Activated naive CD4-positive, alpha-beta T cell treated with anti-CD3 and anti-CD28 coated beads, Interleukin-2, amount 50 U/mL, for 72 hours (primary cell): Measurements from ENCODE around the gene SMG6. TPM values are rescaled to one million over a fixed set of nuclear protein-coding genes. Genes with fewer than 3 reads are reported as not detected.

ENCODE experiments used
- ATAC-seq, 2 donors: fragments of 150-1000 bp; cut with Tn5 transposase; 2 replicates each; pipeline ENCODE4 v1.10.0; 2021; ENCODE audit warnings: mild to moderate bottlenecking in 2 of 2, moderate library complexity in 2 of 2
- DNase-seq, 2 donors: peaks; one replicate each; pipeline ENCODE4 v3.0.0; 2021 to 2022; ENCODE audit warnings: low spot score in 2 of 2
- H3K27ac Mint-ChIP-seq, 2 donors: one replicate each; pipeline ENCODE4 v1.8.0; 2022; ENCODE audit warnings: mild to moderate bottlenecking in 2 of 2, mixed read lengths in 2 of 2
- H3K36me3 Mint-ChIP-seq, 2 donors: one replicate each; pipeline ENCODE4 v1.8.0; 2022; ENCODE audit warnings: mixed read lengths in 2 of 2
- H3K9me3 Mint-ChIP-seq, 2 donors: one replicate each; pipeline ENCODE4 v1.8.0; 2022; ENCODE audit warnings: mixed read lengths in 2 of 2
- total RNA-seq, 2 donors: library from RNA; stranded (reverse); gene quantifications; one replicate each; pipeline ENCODE4 v1.2.3, GENCODE V29; 2022

The SMG6 gene
- total RNA-seq, 2 donors from 2014 or later: 40.1 to 45.2 TPM

DNA sequence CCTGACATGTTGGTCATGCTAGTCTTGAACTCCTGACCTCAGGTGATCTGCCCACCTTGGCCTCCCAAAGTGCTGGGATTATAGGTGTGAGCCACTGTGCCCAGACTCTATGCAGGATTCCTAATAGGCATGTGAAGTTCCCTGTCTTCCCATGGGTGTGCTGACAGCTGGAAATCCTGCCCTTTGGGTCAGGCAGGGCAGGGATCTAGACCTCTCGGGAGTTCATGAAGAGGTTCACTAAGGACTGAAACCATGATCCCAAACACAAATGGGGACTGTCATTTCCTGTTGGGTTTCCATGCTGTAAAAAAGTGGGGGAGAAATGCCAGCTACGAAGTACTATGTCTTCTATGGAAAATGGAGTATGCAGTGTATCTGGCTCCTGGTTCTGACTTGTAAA is 196.5 kb downstream of the SMG6 start:
- no peak for ATAC-seq
- Mint-ChIP-seq H3K9me3 (no peaks in the 10 kb centered on the region), H3K27ac (no peak overlapping the region), H3K36me3 (peaks cover 0 to 23% of the 10 kb centered on the region in 2 donors)
- DNase-seq: no peak

DNA sequence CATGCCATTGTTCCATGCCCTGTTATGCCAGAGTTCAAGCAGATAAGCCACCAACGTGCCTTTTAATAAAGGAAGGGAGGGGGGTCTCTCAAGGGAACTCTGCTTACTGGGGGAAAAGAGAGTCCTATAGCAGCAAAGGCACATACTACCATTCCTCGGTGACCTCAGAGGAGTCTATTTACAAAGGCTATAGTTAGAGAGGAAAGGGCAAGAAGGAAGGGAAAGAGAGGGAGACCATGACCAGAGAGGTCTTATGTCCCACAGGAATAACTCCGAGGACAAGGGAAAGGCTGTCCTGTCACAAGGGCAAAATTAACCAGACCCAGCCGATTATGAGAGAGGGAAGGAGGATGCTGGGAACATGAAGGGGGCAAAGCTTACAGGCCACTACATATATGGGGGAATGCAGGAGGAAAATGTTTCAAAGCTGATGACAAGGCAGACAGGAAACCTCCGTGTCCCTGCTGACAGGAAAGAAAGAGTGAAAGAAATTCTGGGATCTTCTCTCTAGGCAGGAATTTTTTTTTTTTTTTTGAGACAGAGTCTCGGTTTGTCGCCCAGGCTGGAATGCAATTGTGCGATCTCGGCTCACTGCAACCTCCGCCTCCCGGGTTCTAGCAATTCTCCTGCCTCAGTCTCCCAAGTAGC is 197.2 kb downstream of the SMG6 start:
- peaks cover 0 to 23% of the 10 kb centered on the region in 2 donors for H3K36me3 Mint-ChIP-seq
- H3K9me3 Mint-ChIP-seq: no peaks in the 10 kb centered on the region
- DNase-seq: no peak
- H3K27ac Mint-ChIP-seq: peak overlapping the region in 1 of 2 donors; percentile 48
- ATAC-seq: no peak

DNA sequence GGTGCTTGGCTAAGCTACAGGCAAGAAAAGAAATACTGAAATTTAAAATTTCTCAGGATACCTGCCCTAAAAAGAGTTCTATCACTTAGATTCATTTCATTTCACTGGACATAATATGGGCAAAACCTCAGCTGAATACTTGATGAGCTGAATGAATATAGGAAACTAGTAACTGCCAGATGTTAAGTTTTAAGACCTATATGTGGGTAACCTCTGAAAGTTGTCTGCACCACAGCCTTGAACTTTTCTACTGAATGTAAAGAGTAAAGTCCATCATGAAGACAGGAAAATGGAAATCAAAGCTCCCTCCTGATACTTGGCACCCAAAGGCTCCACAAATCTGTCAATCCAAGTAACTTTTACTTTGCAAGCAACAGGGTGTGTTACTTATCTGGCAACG is 197.9 kb downstream of the SMG6 start:
- H3K36me3 Mint-ChIP-seq: peaks cover 0 to 23% of the 10 kb centered on the region in 2 donors
- DNase-seq (no peak), ATAC-seq (peak in 1 of 2 donors; percentile 26)
- H3K27ac Mint-ChIP-seq: no peak overlapping the region
- no peaks in the 10 kb centered on the region for H3K9me3 Mint-ChIP-seq

DNA sequence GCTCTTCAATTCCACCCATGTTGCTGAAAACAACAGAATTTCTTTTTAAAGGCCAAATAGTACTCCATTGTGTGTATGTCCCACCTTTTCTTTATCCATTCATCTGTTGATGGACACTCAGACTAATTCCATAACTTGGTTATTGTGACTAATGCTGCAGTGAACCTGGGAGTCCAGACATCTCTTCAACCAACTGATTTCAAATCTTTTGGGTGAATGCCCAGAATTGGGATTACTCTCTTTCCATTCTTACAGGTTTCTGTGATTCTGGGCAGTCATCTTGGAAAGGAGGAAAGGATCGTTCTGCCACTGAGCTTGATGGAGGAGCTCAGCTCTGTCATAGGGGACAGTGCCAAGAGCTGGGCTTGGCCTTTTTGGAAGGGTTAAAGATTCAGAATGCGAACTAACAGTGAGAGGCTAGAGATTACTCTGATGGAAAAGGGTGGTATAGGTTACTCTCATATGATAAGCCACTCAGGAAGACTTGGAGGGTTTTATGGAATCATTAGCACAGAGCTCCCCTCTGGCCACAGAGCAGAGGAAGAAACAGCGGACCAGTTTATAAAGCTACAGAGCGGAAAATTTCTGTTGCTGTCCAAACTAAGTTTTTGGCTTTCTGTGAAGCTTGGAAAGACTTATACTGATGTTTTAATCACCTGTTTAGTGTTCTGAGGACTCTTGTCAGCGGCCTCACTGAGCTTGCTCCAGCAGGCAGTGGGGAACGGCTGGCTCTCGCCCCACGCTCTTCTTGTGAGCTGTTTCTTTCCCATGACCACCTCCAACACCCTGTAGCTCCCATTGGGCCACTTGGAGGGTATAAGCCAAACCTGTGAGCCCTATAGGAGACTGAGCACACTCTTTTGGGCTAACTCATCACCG is 200.4 kb downstream of the SMG6 start:
- ATAC-seq (no peak), DNase-seq (no peak)
- Mint-ChIP-seq H3K9me3 (no peaks in the 10 kb centered on the region), H3K36me3 (peaks cover 0 to 23% of the 10 kb centered on the region in 2 donors), H3K27ac (no peak overlapping the region)

DNA sequence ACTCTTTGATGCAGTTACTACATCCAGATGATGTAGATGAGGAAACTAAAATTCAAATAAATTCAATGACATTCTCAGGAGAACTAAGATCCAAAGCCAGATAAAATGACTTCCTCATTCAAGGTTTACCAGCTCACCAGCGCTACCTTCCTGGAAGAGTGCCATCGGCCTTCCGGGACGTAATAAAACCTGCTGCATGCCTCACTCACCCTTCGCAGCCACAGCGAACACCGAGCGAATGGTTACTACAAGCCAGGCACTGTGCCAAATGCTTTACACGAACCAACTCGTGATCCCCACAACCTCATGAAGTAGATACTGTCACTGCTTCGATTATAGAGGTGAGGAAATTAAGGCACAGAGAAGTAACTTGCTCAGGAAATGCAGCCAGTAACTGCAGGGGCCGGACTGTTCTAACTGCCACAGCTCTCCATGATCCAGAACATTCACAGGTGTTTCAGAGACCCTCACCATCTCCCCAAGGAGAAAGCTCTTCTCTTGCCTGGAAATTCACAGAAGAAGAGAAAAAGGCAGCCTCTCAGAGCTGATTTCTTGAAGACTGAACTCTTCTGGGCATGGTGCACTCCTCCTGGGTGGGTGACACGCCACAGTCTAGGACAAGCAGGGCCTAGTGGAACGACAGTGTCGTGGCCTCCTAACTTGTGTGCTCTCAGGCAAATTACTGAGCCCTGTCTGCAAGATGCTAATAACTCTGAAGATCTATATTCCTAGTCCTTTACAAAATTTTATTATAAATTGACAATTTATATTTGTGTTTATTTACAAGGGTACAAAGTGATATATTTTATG is 201.9 kb downstream of the SMG6 start:
- ATAC-seq: peak; percentile 76 to 89
- H3K27ac Mint-ChIP-seq: peak overlapping the region in 1 of 2 donors; percentile 75
- H3K36me3 Mint-ChIP-seq: peaks cover 0 to 23% of the 10 kb centered on the region in 2 donors
- no peaks in the 10 kb centered on the region for H3K9me3 Mint-ChIP-seq
- peak; percentile 50 to 76 for DNase-seq

DNA sequence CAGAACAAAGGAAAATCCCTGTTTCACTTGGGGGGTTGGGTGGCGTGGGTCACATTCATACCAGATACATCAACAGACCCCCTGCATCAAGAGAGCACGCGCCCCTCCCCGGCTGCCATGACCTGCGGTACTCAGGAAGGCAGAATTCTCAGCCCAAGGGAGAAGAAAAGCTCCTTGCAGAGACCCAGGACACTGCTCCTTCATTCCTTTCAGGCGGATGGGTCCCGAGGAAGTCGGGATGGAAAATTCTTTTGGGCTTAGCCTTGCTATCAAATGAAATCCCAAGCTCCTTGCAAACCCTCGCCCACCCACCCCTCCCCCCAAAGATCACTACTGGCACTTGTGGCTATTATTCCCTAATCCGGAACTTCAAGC is 208.1 kb downstream of the SMG6 start:
- no peak for DNase-seq
- ATAC-seq: no peak
- no peaks in the 10 kb centered on the region for H3K9me3 Mint-ChIP-seq
- no peak overlapping the region for H3K27ac Mint-ChIP-seq
- H3K36me3 Mint-ChIP-seq: no peaks in the 10 kb centered on the region

DNA sequence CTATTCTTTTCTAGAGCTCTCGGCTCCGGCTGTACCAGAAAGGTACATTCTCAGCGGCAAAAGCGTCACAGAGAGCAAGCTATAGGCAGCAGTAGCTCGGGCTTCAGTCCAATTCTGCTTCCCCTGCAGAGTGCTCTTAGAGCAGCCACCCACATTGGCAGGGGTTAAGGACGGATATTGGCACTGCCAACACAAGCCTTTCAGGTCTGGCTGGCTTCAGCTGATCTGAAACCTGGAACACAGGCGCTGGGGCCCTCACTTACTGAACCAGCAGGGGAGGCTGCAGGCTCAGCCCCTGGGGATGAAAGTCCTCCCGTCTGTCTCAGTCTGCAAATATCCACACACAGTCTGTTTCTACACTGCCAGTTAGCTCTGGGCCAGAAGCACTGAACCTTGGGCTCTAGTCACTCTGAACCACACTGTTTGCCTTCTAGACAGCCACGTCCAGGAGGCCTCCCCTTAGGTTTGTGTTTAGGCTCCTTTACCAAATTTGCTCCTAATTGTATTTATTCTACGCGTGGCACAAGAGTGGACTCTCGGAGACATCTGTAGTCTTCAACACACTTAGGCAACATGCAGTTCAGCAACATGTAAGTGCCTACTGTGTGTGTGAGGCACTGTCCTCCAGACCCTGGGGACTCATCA is 208.6 kb downstream of the SMG6 start:
- DNase-seq: no peak
- no peaks in the 10 kb centered on the region for H3K9me3 Mint-ChIP-seq
- H3K27ac Mint-ChIP-seq: no peak overlapping the region
- ATAC-seq: no peak
- no peaks in the 10 kb centered on the region for H3K36me3 Mint-ChIP-seq

DNA sequence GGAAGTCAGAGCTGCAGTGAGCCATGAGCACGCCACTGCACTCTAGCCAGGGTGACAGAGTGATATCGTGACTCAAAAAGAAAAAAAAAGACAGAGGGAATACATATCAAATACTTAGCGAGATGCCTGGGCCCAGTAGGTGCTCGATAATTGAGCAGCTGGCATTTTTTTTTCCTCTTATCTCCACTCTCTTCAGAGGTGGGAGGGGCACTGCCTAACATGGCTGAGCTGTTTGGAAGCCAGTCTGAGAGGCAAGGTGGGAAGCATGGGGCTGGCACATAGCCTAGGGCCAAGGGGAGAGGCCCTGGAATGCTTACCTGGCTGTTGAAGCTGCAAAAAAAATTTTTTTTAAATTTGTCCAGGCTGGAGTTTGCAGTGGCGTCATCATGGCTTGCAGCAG is 210.2 kb downstream of the SMG6 start:
- H3K36me3 Mint-ChIP-seq: no peaks in the 10 kb centered on the region
- ATAC-seq (no peak), DNase-seq (no peak)
- H3K9me3 Mint-ChIP-seq: no peaks in the 10 kb centered on the region
- no peak overlapping the region for H3K27ac Mint-ChIP-seq

DNA sequence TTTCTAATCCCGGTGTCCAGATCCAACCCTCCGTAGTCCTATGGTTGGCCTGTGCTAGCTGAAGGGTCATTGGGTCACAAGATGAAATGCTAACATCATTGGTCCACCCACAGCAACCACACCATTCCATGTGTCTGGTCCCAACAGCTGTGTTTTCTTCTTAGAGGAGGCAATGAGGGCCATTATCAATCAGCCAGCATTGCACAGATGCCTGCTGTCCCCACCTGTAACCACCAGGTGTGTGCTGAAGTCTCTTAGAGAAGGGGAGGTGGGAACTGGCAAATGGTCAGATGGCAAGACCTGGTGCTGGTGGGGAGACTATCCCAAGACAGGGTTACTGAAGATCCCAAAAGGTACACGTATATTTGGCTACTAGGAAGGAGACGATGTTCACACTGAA is 211.3 kb downstream of the SMG6 start:
- peaks cover 0 to under 1% of the 10 kb centered on the region in 2 donors for H3K36me3 Mint-ChIP-seq
- peak overlapping the region; percentile 28 to 41 for H3K27ac Mint-ChIP-seq
- no peaks in the 10 kb centered on the region for H3K9me3 Mint-ChIP-seq
- ATAC-seq: no peak
- DNase-seq: no peak

DNA sequence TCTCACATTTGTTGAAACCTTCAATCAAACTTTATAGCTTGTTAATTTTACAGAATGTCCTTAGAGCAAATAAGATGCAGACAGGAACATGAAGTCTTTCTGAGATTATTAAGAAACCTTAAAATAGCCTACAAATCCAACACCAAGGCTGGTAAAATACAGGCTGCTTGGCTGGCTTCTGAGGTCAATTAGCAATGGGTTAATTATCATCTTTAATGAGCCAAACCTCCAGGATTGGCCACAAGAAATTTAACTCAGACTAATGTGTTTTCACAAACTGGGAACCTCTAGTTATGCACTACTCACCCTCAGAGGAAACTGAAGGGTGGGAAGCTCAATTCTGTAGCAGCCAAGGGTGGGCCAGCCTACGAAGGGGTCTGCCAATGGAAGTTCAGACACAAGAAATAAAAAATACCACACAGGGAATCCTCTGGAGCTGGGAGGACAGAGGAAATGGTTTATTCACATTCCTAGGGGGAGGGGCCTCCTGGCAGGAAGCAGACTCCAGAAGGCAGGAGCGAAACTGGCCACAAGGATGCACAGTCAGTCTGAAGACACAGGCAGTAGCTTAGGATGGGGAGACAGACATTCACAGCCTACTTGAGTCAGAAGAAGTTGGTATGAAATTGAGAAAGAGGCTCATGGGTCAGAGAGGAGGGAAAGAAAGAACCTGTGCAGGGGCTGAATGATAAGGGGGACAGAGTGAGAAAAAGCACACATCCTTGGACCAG is 212.6 kb downstream of the SMG6 start:
- DNase-seq (no peak), ATAC-seq (no peak)
- Mint-ChIP-seq H3K27ac (peak overlapping the region; percentile 77 to 90), H3K36me3 (peaks cover 0 to 7% of the 10 kb centered on the region in 2 donors), H3K9me3 (no peaks in the 10 kb centered on the region)

DNA sequence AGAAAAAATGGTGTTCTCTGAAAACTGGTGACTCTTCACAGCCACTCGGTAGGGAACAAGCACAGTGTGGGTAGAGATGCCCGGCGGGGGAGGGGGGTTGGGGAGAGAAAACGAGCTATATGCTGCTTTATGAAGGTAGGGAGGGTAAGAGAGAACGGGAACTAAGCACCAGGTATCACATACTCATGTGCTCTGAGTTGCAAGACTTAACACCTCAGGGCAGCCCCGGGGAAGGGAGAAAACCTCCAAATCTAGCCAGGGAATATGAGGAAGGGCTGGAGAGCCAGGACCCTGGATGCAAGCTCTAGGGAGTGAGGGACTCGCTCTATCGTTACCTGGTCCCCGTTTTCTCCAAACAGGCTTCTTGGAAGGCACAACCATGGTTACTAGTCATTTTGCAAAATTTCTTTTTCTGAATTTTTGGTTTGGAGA is 213.4 kb downstream of the SMG6 start:
- peak overlapping the region; percentile 90 to 97 for H3K27ac Mint-ChIP-seq
- H3K36me3 Mint-ChIP-seq: peaks cover 0 to 7% of the 10 kb centered on the region in 2 donors
- H3K9me3 Mint-ChIP-seq: no peaks in the 10 kb centered on the region
- ATAC-seq (peak; percentile 3), DNase-seq (no peak)

DNA sequence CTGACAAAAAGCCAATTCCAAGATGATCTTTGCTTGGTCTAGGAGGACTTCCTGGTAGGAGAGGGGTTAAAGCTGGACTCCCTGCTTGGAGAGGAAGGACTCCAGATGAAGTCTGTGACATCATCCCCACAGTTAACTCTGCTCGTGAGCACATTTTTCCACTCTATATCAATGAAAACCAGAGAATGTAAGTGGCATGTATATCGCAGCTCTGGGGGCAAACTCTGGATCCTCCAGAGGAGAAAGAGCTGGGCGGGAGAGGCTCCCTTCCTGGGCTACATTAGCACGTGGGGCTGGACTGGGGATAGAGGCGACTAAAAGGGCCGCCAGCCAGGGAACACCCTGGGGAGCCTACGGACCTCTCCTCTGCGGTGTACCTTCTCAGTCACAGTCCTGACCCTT is 214.6 kb downstream of the SMG6 start:
- ATAC-seq: peak; percentile 15 to 32
- H3K27ac Mint-ChIP-seq: peak overlapping the region; percentile 89 to 90
- H3K36me3 Mint-ChIP-seq: peaks cover 0 to 13% of the 10 kb centered on the region in 2 donors
- H3K9me3 Mint-ChIP-seq: no peaks in the 10 kb centered on the region
- no peak for DNase-seq

DNA sequence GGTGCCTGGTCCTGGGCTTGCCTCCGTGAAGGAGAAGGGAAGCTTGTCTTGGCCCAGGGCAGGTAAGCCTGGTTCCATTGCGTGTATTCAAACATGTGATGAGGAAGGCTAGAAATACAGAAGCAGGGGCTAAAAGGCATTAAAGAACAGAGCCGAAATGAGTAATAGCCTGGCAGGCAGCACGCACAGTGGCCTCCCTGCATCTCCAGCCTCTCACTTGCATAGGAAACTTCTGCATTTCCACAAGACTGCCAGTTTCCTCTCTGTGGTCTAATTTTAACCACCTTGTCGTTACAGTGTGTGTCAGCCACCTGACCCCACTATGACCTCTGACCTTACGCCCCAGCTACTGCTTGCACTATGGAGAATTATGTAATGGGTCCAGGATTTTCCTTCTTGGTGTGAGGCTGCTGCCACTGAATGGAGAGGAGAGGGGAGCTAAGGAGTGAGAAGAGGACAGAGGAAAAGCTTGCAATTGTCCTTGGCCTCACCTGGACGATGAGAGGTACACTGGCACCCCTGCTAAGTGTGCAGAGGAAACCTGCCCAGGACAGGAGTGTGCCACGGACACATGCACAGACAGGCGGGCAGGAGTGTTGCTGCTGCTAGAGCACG is 215.9 kb downstream of the SMG6 start:
- ATAC-seq (peak; percentile 68 to 71), DNase-seq (peak; percentile 49 to 73)
- Mint-ChIP-seq H3K27ac (peak overlapping the region; percentile 33 to 82), H3K9me3 (no peaks in the 10 kb centered on the region), H3K36me3 (peaks cover 5 to 18% of the 10 kb centered on the region in 2 donors)

DNA sequence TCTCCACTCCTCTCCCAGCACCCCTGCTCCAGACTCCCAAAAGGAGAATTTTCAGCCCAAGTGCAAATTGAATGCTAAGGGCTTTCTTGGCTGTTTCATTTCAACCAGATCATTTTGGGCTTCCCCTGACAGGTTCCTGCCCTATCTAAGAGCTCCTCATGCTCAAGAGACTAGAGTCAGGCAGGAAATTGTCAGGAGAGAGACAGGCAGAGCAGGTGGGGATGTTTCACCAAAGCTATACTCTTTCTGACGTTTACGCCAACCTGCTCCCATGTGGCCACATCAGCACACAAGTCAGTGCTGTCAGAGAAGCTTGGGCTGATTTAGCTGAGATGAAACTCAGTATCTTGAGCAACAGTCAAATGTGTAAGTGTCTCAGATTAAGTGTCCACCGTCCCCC is 217.3 kb downstream of the SMG6 start:
- H3K9me3 Mint-ChIP-seq: no peaks in the 10 kb centered on the region
- H3K27ac Mint-ChIP-seq: peak overlapping the region in 1 of 2 donors; percentile 82
- ATAC-seq (no peak), DNase-seq (no peak)
- H3K36me3 Mint-ChIP-seq: peaks cover 5 to 28% of the 10 kb centered on the region in 2 donors

DNA sequence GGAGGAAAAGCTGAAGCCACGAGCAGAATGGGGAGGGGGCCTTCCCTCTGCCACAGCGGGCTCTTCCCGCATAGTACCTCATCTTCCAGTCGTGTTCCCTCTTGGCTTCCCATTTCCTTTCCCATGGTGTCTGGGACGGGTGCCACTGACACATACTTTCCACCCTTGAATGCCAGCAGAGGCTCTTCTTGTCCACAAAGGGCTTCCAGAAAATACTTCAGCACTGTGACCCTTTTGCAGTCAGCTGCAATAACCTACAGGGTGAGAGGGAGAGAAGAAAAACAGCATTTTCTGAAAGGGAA is 218.0 kb downstream of the SMG6 start:
- ATAC-seq (no peak), DNase-seq (no peak)
- no peaks in the 10 kb centered on the region for H3K9me3 Mint-ChIP-seq
- no peak overlapping the region for H3K27ac Mint-ChIP-seq
- peaks cover 5 to 28% of the 10 kb centered on the region in 2 donors for H3K36me3 Mint-ChIP-seq
